Nephron progenitor cell (in vitro differentiated cells): ENCODE measurements around the gene PKHD1.

Experiments
- DNase-seq: peaks from one replicate; pipeline ENCODE4 v3.0.0; 2021
- H3K27ac Mint-ChIP-seq: 2 replicates; pipeline ENCODE4 v1.8.0; 2021; ENCODE audit warnings: mild to moderate bottlenecking, moderate library complexity, mixed read lengths
- H3K27me3 Mint-ChIP-seq: 2 replicates; pipeline ENCODE4 v1.8.0; 2021; ENCODE audit warnings: mild to moderate bottlenecking, low read depth, mixed read lengths; ENCODE audit not compliant: poor library complexity
- H3K36me3 Mint-ChIP-seq: 2 replicates; pipeline ENCODE4 v1.8.0; 2021; ENCODE audit warnings: low read depth, mixed read lengths
- H3K4me1 Mint-ChIP-seq: 2 replicates; pipeline ENCODE4 v1.8.0; 2021; ENCODE audit warnings: mixed read lengths
- H3K4me3 Mint-ChIP-seq: 2 replicates; pipeline ENCODE4 v1.8.0; 2021; ENCODE audit warnings: mild to moderate bottlenecking, moderate library complexity, mixed read lengths
- H3K9me3 Mint-ChIP-seq: 2 replicates; pipeline ENCODE4 v1.8.0; 2021; ENCODE audit warnings: mild to moderate bottlenecking, moderate library complexity, mixed read lengths
- CTCF ChIP-seq: fragments of 200-600 bp; sonication (generic); IDR thresholded peaks from 2 replicates; pipeline ENCODE4 v1.5.0; 2021; ENCODE audit warnings: antibody characterized with exemption

The PKHD1 gene

GRCh38 chr6:51720327-51720726 lies 367.1 kb downstream of the PKHD1 start:
- H3K27ac Mint-ChIP-seq, result no peak overlapping the region
- no peaks in the 10 kb centered on the region for H3K36me3 Mint-ChIP-seq
- peaks cover 3% of the 10 kb centered on the region for H3K27me3 Mint-ChIP-seq
- TF ChIP-seq CTCF, result no peak
- peaks cover 9% of the 10 kb centered on the region for H3K4me1 Mint-ChIP-seq
- DNase-seq, result no peak
- no peaks in the 10 kb centered on the region for H3K9me3 Mint-ChIP-seq
- no peak overlapping the region for H3K4me3 Mint-ChIP-seq

DNA sequence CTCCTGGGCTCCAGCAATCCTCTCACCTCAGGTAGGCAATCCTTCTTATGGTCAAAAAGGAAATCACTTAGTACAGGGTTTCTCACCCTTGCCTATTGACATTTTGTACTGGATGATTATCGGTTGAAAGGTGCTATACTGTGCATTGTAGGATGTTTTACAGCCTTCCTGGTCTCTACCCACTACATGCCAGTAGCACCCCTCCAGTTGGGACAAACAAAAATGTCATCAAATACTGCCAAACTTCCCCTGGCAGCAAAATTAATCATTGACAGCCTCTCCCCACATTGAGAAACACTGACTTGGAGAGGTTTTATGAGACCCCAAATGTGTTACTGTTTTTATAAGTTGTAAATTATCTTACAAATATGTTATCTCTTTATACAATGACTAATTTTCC lies 368.1 kb downstream of the PKHD1 start:
- peaks cover 9% of the 10 kb centered on the region for H3K4me1 Mint-ChIP-seq
- H3K4me3 Mint-ChIP-seq, result no peak overlapping the region
- H3K27me3 Mint-ChIP-seq, result peaks cover 3% of the 10 kb centered on the region
- no peak for DNase-seq
- H3K36me3 Mint-ChIP-seq, result no peaks in the 10 kb centered on the region
- TF ChIP-seq CTCF, result no peak
- H3K9me3 Mint-ChIP-seq, result no peaks in the 10 kb centered on the region
- H3K27ac Mint-ChIP-seq, result no peak overlapping the region

GRCh38 chr6:51718533-51718932 lies 368.9 kb downstream of the PKHD1 start:
- Mint-ChIP-seq H3K36me3 (no peaks in the 10 kb centered on the region), H3K9me3 (no peaks in the 10 kb centered on the region), H3K27ac (no peak overlapping the region), H3K4me1 (peaks cover 9% of the 10 kb centered on the region), H3K4me3 (no peak overlapping the region), H3K27me3 (peaks cover 3% of the 10 kb centered on the region)
- no peak for TF ChIP-seq CTCF
- no peak for DNase-seq

DNA sequence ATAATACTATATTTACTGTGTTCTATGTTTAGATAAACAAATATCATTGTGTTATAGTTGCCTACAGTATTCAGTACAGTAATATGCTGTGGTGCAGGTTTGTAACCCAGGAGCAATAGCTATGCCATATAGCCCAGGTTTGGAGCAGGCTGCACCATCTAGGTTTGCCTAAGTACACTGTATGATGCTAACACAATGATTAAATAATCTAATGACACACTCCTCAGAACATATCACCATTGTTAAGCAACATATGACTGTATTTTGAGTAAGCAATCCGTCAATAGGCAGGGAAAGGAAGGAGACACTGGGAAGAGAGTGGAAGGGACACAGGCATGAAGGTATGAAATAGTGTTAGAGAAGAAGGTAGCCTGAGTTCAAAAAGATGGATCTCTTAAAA lies 369.9 kb downstream of the PKHD1 start:
- no peak for DNase-seq

DNA sequence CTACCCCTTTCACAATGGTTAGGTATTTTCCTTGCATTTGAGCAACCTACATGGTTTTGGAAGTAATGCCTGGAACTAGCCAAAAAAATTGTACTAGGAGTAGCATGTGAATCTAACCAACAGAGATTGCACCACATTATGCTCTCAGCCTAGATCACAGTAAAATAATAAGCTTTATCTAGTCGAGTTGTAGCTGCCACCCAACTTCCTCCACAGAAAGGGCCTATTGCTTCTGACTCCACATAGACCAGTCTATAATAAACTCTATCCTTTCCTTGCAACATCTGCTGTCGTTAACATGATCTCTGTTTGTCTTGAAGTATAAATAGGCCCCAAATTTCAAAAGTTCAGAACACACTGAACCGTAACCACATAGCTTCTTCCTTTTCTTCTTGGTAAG lies 375.5 kb downstream of the PKHD1 start:
- H3K27me3 Mint-ChIP-seq, result peaks cover 13% of the 10 kb centered on the region
- no peaks in the 10 kb centered on the region for H3K4me1 Mint-ChIP-seq
- TF ChIP-seq CTCF, result no peak
- no peaks in the 10 kb centered on the region for H3K9me3 Mint-ChIP-seq
- H3K27ac Mint-ChIP-seq, result no peak overlapping the region
- no peaks in the 10 kb centered on the region for H3K36me3 Mint-ChIP-seq
- no peak overlapping the region for H3K4me3 Mint-ChIP-seq
- no peak for DNase-seq

More for the DNA sequence above, 369.9 kb downstream of the PKHD1 start:
- Mint-ChIP-seq H3K36me3 (no peaks in the 10 kb centered on the region), H3K27ac (no peak overlapping the region), H3K27me3 (peaks cover 3% of the 10 kb centered on the region), H3K9me3 (no peaks in the 10 kb centered on the region), H3K4me1 (peaks cover 9% of the 10 kb centered on the region), H3K4me3 (no peak overlapping the region)
- no peak for TF ChIP-seq CTCF

GRCh38 chr6:51706086-51706485 lies 381.3 kb downstream of the PKHD1 start:
- no peak overlapping the region for H3K27ac Mint-ChIP-seq
- peaks cover 17% of the 10 kb centered on the region for H3K27me3 Mint-ChIP-seq
- TF ChIP-seq CTCF, result no peak
- no peaks in the 10 kb centered on the region for H3K9me3 Mint-ChIP-seq
- no peaks in the 10 kb centered on the region for H3K4me1 Mint-ChIP-seq
- no peak overlapping the region for H3K4me3 Mint-ChIP-seq
- no peaks in the 10 kb centered on the region for H3K36me3 Mint-ChIP-seq
- no peak for DNase-seq
